Right cardiac atrium (tissue), 5 donors: ENCODE results near the gene HORMAD2. TPM values are rescaled to one million over a fixed set of nuclear protein-coding genes. Genes with fewer than 3 reads are reported as not detected.

Experiments
- ATAC-seq, 2 donors: fragments of 200-7000 bp; cut with Tn5 transposase; one replicate each; pipeline versions ENCODE4 v1.8.0 to v1.9.1; 2020; ENCODE audit warnings: moderate library complexity in 2 of 2, mild to moderate bottlenecking in 1 of 2
- DNase-seq, 3 donors: peaks; one replicate each; pipeline ENCODE4 v3.0.0-alpha.2; 2020
- H3K27ac ChIP-seq: one replicate; pipeline ENCODE4 v1.5.1; 2013; ENCODE audit warnings: mild to moderate bottlenecking, low read length, control low read depth, moderate library complexity
- H3K27me3 ChIP-seq: one replicate; pipeline ENCODE4 v1.6.1; 2013; ENCODE audit not compliant: control insufficient read depth, insufficient read depth
- H3K4me1 ChIP-seq: one replicate; pipeline ENCODE4 v1.6.1; 2013; ENCODE audit warnings: low read length; ENCODE audit not compliant: control insufficient read depth, insufficient read depth
- H3K4me3 ChIP-seq: one replicate; pipeline ENCODE4 v1.5.1; 2013; ENCODE audit warnings: low read length, control low read depth
- H3K9me3 ChIP-seq: one replicate; pipeline ENCODE4 v1.6.1; 2013; ENCODE audit warnings: low read length; ENCODE audit not compliant: control insufficient read depth
- WGBS: extraction: QIAGEN DNeasy Blood & Tissue Kit; methylation state at CpG from one replicate; pipeline ENCODE4 v1.1.7; 2013; 5-methylcytosine and 5-hydroxymethylcytosine counted together
- intact Hi-C, 4 donors: fragments of 100-400 bp; cut with DNase I; formaldehyde crosslinking; loops; one replicate each; pipeline versions ENCODE4 v1.11.0 to v1.14.0; 2022 to 2023
- polyA plus RNA-seq: library from polyadenylated mRNA; stranded (reverse); fragments of 200-250 nt; gene quantifications from one replicate; pipeline ENCODE4 v1.2.3, GENCODE V29; 2013
- total RNA-seq, 4 donors: library from RNA; stranded (reverse); fragmentation: NEBNext Ultra II Directional; extraction: Animal tissue kit (Norgen Biotek cat#: 25700); gene quantifications; one replicate each; pipeline ENCODE4 v1.2.1, GENCODE V29; 2021
- donor health status: healthy with polysubstance abuse.
- donor health status: DM: no; HTN: yes; CAD: no.
- donor health status: DM: no; HTN: no; CAD: no.
- donor health status: DM: no; HTN: yes; CAD: no; lungs with severe emphysema.
- donor health status: DM: yes; HTN: yes; CAD: no.

The HORMAD2 gene
- total and polyA plus RNA-seq, 5 donors = not detected

DNA sequence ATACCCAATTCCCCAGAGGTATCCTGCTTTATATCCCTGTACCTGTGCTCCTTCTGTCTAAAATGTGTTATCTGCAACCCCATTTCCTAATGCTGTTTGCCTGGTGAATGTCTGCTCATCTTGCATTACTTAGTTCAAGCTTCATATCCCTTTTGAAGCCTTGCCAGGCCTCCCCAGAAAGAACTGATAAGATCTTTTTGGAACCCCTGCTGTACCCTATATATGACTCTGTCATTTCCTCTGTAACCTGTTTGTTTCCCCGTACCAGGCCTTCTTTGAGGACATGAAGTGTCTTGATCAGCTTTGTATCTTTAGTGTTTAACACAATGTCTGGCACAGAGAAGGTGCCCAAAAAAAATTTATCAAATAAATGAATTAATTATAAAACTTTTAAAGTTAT, 88.7 kb downstream of the HORMAD2 start:
- Histone ChIP-seq H3K9me3 (no peaks in the 10 kb centered on the region), H3K27ac (no peak overlapping the region), H3K27me3 (no peaks in the 10 kb centered on the region), H3K4me3 (no peak overlapping the region), H3K4me1 (no peaks in the 10 kb centered on the region)
- no peak for DNase-seq
- intact Hi-C loops = no loop called here
- WGBS = 35% methylated on average over 1 of the region's 1 CpG
- ATAC-seq = no peak

DNA sequence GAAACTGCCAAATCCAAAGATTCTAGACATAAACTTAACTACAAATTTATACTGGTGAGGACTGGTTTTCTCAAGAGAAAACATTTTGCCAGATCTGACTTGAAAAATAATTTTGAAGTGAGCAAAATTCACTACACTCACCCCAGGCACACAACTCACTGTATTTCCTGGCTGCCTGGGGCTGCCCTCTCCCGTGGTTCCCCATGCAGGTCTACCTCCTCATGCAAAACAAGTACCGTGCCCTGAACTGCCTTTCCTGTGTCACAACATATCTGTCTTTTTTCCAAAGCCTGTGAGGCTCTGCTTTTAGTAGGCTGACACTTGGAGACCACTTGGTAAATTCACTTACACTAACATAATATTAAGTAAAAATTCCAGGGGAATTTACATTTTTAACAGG, 89.9 kb downstream of the HORMAD2 start:
- WGBS = 48% methylated on average over 2 of the region's 2 CpGs
- H3K27me3 ChIP-seq = no peaks in the 10 kb centered on the region
- no peak overlapping the region for H3K4me3 ChIP-seq
- intact Hi-C loops = loop anchor here in 1 of 4 donors (10.0 kb wide), 1 partner anchor 55 kb away; no protein-coding TSS in a partner anchor
- ATAC-seq (no peak), DNase-seq (no peak)
- no peaks in the 10 kb centered on the region for H3K9me3 ChIP-seq
- no peak overlapping the region for H3K27ac ChIP-seq
- H3K4me1 ChIP-seq = no peaks in the 10 kb centered on the region

- no peak for DNase-seq
- no peak for ATAC-seq
- 79% methylated on average over 3 of the region's 3 CpGs for WGBS
- no peak overlapping the region for H3K27ac ChIP-seq
- H3K4me1 ChIP-seq = peaks cover 1% of the 10 kb centered on the region
- no peaks in the 10 kb centered on the region for H3K27me3 ChIP-seq
- H3K4me3 ChIP-seq = no peak overlapping the region
- intact Hi-C loops = loop anchor here in 1 of 4 donors (10.0 kb wide), 1 partner anchor 56 kb away; no protein-coding TSS in a partner anchor
- H3K9me3 ChIP-seq = no peaks in the 10 kb centered on the region
These were observed 90.7 kb downstream of the HORMAD2 start for GRCh38 chr22:30171008-30171407.

DNA sequence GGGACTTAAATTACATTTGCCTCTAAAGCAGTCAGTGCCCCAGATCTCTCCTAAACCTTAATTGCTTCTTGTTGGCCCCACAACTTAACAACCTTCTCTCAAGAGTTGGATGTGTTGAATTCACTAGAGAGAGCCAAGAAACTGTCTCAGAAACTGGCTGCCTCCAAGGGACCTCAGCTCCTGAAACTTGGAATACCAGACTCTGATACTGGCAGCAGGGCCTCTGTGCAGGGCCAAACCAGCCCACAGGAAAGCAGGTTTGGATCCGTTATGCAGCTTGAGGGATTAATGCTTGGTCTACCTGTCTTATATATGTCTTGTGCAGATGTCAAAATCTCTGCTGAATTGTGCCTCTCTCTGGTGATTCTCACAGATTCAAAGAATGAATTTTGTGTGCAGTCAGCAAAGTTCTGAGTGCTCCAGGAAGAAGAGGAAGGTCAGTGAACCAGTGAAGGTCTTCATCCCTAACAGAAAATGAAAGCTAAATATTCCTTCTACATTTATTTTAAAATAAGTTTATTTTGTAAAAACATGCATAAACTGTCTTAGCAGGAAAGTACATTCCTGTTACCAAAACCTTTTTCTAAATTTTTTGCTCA, 95.5 kb downstream of the HORMAD2 start:
- intact Hi-C loops = loop anchor here in 1 of 4 donors (10.0 kb wide), 1 partner anchor 61 kb away; no protein-coding TSS in a partner anchor
- Histone ChIP-seq H3K27me3 (no peaks in the 10 kb centered on the region), H3K9me3 (no peaks in the 10 kb centered on the region), H3K27ac (no peak overlapping the region), H3K4me1 (peaks cover 1% of the 10 kb centered on the region), H3K4me3 (no peak overlapping the region)
- WGBS = 56% methylated on average over 1 of the region's 1 CpG
- DNase-seq (no peak), ATAC-seq (no peak)

DNA sequence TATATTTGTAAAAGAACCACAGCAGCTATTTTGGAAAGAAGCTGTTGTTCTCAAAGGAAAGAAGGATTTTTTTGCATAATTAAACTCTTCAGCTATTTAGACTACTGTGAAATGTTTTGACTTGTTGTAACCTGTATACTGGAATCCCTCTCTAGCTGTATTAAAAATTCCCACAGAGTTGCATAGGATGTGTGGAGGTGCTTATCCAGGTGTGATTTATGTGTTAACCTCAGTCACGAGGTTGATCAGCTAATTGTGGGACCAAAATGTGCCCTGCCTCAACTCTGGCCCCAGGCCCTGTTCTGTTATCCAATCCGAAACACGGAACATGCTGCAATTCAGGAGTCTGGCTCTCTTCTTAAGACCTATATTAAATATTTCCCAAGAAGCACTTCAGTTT, 96.2 kb downstream of the HORMAD2 start:
- Histone ChIP-seq H3K9me3 (no peaks in the 10 kb centered on the region), H3K4me1 (peaks cover 1% of the 10 kb centered on the region), H3K27me3 (no peaks in the 10 kb centered on the region), H3K4me3 (no peak overlapping the region), H3K27ac (no peak overlapping the region)
- DNase-seq (no peak), ATAC-seq (no peak)
- WGBS = 95% methylated on average over 3 of the region's 3 CpGs
- intact Hi-C loops = loop anchor here in 1 of 4 donors (10.0 kb wide), 1 partner anchor 62 kb away; no protein-coding TSS in a partner anchor

DNA sequence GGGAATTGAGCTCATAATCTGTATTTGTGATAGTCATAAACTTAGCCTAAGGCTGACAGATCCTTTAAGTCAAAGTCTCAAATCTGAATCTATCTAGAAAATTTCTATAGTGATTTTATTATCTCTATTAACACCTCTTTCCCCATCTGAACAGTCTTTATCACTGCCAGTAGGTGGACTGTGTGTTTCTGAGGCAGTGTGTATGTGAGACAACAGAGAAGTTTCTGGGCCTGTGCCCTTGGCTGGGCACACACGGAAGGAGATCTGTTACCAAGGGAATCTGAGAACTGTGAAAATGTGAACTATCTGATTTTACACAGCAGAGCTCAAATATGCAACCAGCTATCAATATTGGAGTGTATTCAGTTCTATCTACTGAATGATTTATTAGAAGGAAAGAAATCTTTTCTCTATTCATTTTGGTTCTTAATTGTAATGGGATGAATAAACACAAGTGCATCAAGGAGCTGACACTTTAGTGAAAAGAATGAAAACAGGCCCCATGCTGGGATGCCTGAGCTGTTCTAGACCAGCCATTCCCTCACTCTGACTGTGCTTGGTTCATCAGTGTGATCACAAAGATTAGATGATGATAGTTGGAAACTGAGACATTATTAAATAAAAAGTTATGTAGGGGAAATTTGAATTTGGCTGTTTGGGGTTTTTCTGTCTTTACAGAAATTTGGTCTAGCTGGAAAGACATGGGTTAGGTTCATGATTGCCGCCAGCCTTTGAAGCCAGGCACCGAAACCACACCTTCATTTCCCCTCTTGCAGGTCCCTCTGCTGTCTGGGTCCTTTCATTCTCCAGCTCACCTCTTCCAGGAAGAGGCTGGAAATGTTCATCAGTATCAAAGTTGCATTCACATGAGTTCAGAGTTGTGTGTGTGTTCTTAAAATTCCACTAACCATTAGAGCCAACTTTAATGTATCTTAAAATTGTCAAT, 98.2 kb downstream of the HORMAD2 start:
- DNase-seq = no peak
- H3K9me3 ChIP-seq = no peaks in the 10 kb centered on the region
- no peak overlapping the region for H3K4me3 ChIP-seq
- peaks cover 1% of the 10 kb centered on the region for H3K4me1 ChIP-seq
- H3K27me3 ChIP-seq = no peaks in the 10 kb centered on the region
- no peak overlapping the region for H3K27ac ChIP-seq
- WGBS = 81% methylated on average over 3 of the region's 3 CpGs
- intact Hi-C loops = loop anchor here in 1 of 4 donors (10.0 kb wide), 1 partner anchor 64 kb away; no protein-coding TSS in a partner anchor
- no peak for ATAC-seq

DNA sequence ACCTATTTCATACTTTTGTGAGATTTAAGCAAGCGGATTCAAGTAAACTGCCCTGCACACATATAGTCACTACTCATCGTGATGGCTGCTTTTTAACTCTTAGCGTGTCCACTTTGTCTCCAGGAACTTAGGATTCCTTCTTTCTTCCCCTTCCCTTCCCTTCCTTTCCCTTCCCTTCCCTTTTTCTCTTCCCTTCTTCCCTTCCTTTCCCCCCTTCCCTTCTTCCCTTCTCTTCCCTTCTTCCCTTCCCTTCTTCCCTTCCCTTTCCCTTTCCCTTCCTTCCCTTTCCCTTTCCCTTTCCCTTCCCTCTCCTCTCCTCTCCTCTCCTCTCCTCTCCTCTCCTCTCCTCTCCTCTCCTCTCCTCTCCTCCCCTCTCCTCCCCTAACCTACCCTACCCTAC, 100.4 kb downstream of the HORMAD2 start:
- Histone ChIP-seq H3K27me3 (no peaks in the 10 kb centered on the region), H3K4me3 (no peak overlapping the region), H3K4me1 (peaks cover 1% of the 10 kb centered on the region), H3K9me3 (no peaks in the 10 kb centered on the region), H3K27ac (no peak overlapping the region)
- no peak for ATAC-seq
- DNase-seq = no peak
- intact Hi-C loops = no loop called here
- 87% methylated on average over 3 of the region's 3 CpGs for WGBS

- Histone ChIP-seq H3K4me1 (no peaks in the 10 kb centered on the region), H3K27me3 (no peaks in the 10 kb centered on the region), H3K9me3 (no peaks in the 10 kb centered on the region), H3K27ac (no peak overlapping the region), H3K4me3 (no peak overlapping the region)
- 56% methylated on average over 7 of the region's 7 CpGs for WGBS
- intact Hi-C loops = no loop called here
- DNase-seq = no peak
- ATAC-seq = no peak
These were observed 101.4 kb downstream of the HORMAD2 start for GRCh38 chr22:30181459-30182349.

GRCh38 chr22:30182350-30182745, 102.1 kb downstream of the HORMAD2 start:
- DNase-seq (no peak), ATAC-seq (no peak)
- H3K27me3 ChIP-seq = no peaks in the 10 kb centered on the region
- no peak overlapping the region for H3K4me3 ChIP-seq
- H3K4me1 ChIP-seq = no peaks in the 10 kb centered on the region
- no peaks in the 10 kb centered on the region for H3K9me3 ChIP-seq
- 73% methylated on average over 4 of the region's 4 CpGs for WGBS
- no peak overlapping the region for H3K27ac ChIP-seq
- intact Hi-C loops = no loop called here

- no peaks in the 10 kb centered on the region for H3K9me3 ChIP-seq
- H3K4me1 ChIP-seq = no peaks in the 10 kb centered on the region
- no peak overlapping the region for H3K27ac ChIP-seq
- H3K4me3 ChIP-seq = no peak overlapping the region
- DNase-seq = no peak
- ATAC-seq = no peak
- intact Hi-C loops = no loop called here
- H3K27me3 ChIP-seq = no peaks in the 10 kb centered on the region
- 62% methylated on average over 4 of the region's 4 CpGs for WGBS
These were observed 102.6 kb downstream of the HORMAD2 start for GRCh38 chr22:30182815-30183214.
